WERI-Rb-1 (cell line): Measurements from ENCODE around the gene TSPEAR.

ENCODE experiments used
- DNase-seq: peaks from one replicate; pipeline ENCODE4 v3.0.0-alpha.2; 2020
- H3K27ac ChIP-seq: fragments of 250-450 bp; sonication (Bioruptor Pico); 2 replicates; pipeline ENCODE4 v1.5.1; 2020; ENCODE audit warnings: mild to moderate bottlenecking, moderate library complexity
- H3K27me3 ChIP-seq: fragments of 250-450 bp; sonication (Bioruptor Pico); 2 replicates; pipeline ENCODE4 v1.5.1; 2021; ENCODE audit warnings: mild to moderate bottlenecking, low read depth, moderate library complexity; ENCODE audit not compliant: insufficient read depth, severe bottlenecking
- H3K36me3 ChIP-seq: fragments of 250-450 bp; sonication (Bioruptor Pico); 2 replicates; pipeline ENCODE4 v1.5.1; 2020; ENCODE audit warnings: mild to moderate bottlenecking, moderate library complexity
- H3K4me3 ChIP-seq: 2 replicates; pipeline ENCODE4 v1.5.1; 2011; ENCODE audit warnings: low read depth, mild to moderate bottlenecking, control low read depth, low read length
- H3K9me3 ChIP-seq: fragments of 250-450 bp; sonication (Bioruptor Pico); 2 replicates; pipeline ENCODE4 v1.5.1; 2021; ENCODE audit warnings: mild to moderate bottlenecking, moderate library complexity; ENCODE audit not compliant: severe bottlenecking
- CTCF ChIP-seq: IDR thresholded peaks from 2 replicates; pipeline ENCODE4 v1.5.1; 2011; ENCODE audit warnings: low read depth, mild to moderate bottlenecking, control low read depth, inconsistent platforms, low read length

Gene TSPEAR

GRCh38 chr21:44523567-44524413 is 187.6 kb downstream of the TSPEAR start:
- H3K27me3 ChIP-seq, result no peaks in the 10 kb centered on the region
- H3K27ac ChIP-seq, result no peak overlapping the region
- H3K9me3 ChIP-seq, result peaks cover 25% of the 10 kb centered on the region
- no peak overlapping the region for H3K4me3 ChIP-seq
- no peaks in the 10 kb centered on the region for H3K36me3 ChIP-seq
- TF ChIP-seq CTCF, result no peak
- no peak for DNase-seq

DNA sequence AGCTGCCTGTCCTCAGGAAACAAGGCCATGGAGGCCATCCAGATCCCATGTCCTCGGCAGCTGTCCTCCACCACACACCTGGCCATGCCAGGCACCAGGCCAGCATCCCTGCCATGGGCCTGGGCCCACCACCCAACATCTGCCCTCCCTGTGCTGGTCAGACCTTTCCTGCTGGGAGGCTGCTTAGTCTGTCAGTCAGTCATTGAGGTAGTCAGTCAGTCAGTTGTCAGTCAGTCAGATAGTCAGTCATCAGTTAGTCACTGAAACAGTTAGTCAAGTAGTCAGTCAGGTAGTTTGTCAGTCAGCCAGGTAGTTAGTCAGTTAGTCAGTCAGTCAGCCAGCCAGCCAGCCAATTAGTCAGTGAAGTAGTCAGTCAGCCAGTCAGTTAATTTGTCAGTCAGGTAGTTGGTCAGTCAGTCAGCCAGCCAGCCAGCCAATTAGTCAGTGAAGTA is 188.6 kb downstream of the TSPEAR start:
- no peak for TF ChIP-seq CTCF
- no peaks in the 10 kb centered on the region for H3K36me3 ChIP-seq
- H3K27ac ChIP-seq, result no peak overlapping the region
- H3K4me3 ChIP-seq, result no peak overlapping the region
- no peaks in the 10 kb centered on the region for H3K27me3 ChIP-seq
- no peak for DNase-seq
- H3K9me3 ChIP-seq, result peaks cover 25% of the 10 kb centered on the region

GRCh38 chr21:44521928-44522752 is 189.2 kb downstream of the TSPEAR start:
- peak; percentile 6 for DNase-seq
- no peak overlapping the region for H3K4me3 ChIP-seq
- H3K9me3 ChIP-seq, result peaks cover 31% of the 10 kb centered on the region
- no peaks in the 10 kb centered on the region for H3K27me3 ChIP-seq
- H3K36me3 ChIP-seq, result no peaks in the 10 kb centered on the region
- 0 out of 2 replicates have a peak, but pooled peaks have one; percentile 7 for TF ChIP-seq CTCF
- H3K27ac ChIP-seq, result no peak overlapping the region

GRCh38 chr21:44521301-44521927 is 190.0 kb downstream of the TSPEAR start:
- TF ChIP-seq CTCF, result no peak
- H3K36me3 ChIP-seq, result no peaks in the 10 kb centered on the region
- peaks cover 31% of the 10 kb centered on the region for H3K9me3 ChIP-seq
- peak; percentile 6 for DNase-seq
- no peak overlapping the region for H3K27ac ChIP-seq
- no peak overlapping the region for H3K4me3 ChIP-seq
- H3K27me3 ChIP-seq, result no peaks in the 10 kb centered on the region

DNA sequence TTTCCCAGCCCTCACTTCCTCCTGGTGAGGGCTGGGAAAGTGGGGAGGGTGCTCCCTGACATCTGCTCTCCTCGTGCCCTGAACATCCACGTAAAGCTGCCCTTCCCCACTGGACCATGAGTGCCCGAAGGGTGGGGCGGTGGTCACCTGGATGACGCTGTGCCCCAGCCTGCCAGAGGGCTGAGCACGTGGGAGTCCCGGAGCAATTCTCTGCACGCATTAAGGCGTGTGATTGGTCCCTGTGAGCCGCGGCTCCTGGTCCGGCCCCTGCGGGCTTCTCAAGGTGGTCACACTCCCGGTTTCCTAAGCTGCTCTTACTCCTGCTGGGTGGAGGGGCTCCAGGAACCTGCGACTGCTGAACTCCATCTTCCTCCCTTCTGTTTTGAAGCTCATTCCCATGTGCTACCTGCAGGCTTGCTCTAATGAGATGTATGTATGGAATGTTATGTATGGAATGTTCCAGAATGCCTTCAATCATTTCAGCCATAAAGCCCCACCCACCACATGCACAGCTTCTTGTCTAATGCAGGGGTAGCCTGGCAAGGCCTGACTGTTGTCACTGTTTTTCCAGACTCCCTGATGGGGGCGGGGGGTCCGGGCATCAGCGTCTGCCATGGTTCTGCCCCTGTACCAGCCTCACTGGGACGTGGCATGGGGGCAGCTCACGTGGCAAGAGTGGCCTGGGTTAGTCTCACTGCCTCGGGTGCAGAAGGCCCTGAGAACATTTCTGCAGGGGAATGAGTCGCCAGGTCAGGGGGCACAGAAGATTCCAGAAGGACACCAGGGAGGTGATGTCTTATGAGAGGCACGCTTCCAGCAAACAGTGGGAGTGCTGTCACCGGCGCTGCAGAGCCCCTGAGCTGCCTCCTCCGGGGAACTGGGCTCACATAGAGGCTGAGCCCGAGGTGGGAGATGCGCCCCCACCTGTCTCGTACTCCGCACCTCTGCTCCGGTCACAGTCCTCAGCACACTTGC is 190.8 kb downstream of the TSPEAR start:
- H3K27me3 ChIP-seq, result no peaks in the 10 kb centered on the region
- no peaks in the 10 kb centered on the region for H3K36me3 ChIP-seq
- no peak for DNase-seq
- no peak overlapping the region for H3K4me3 ChIP-seq
- TF ChIP-seq CTCF, result no peak
- no peak overlapping the region for H3K27ac ChIP-seq
- peaks cover 31% of the 10 kb centered on the region for H3K9me3 ChIP-seq
